Nephron progenitor cell (in vitro differentiated cells): ENCODE data around the gene MTFP1.
"Not testable (repeated sequence)": the region's sequence is repeated elsewhere in the genome, so short reads cannot be mapped to it uniquely, and the experiment has no call there.

Experiments used
- DNase-seq: peaks from one replicate; pipeline ENCODE4 v3.0.0; 2021
- H3K27ac Mint-ChIP-seq: 2 replicates; pipeline ENCODE4 v1.8.0; 2021; ENCODE audit warnings: mild to moderate bottlenecking, moderate library complexity, mixed read lengths
- H3K27me3 Mint-ChIP-seq: 2 replicates; pipeline ENCODE4 v1.8.0; 2021; ENCODE audit warnings: mild to moderate bottlenecking, low read depth, mixed read lengths; ENCODE audit not compliant: poor library complexity
- H3K36me3 Mint-ChIP-seq: 2 replicates; pipeline ENCODE4 v1.8.0; 2021; ENCODE audit warnings: low read depth, mixed read lengths
- H3K4me1 Mint-ChIP-seq: 2 replicates; pipeline ENCODE4 v1.8.0; 2021; ENCODE audit warnings: mixed read lengths
- H3K4me3 Mint-ChIP-seq: 2 replicates; pipeline ENCODE4 v1.8.0; 2021; ENCODE audit warnings: mild to moderate bottlenecking, moderate library complexity, mixed read lengths
- H3K9me3 Mint-ChIP-seq: 2 replicates; pipeline ENCODE4 v1.8.0; 2021; ENCODE audit warnings: mild to moderate bottlenecking, moderate library complexity, mixed read lengths
- TF ChIP-seq, protein P1 (sequence below): fragments of 200-600 bp; sonication (generic); IDR thresholded peaks from 2 replicates; pipeline ENCODE4 v1.5.0; 2021; ENCODE audit warnings: antibody characterized with exemption

MTFP1 gene

DNA sequence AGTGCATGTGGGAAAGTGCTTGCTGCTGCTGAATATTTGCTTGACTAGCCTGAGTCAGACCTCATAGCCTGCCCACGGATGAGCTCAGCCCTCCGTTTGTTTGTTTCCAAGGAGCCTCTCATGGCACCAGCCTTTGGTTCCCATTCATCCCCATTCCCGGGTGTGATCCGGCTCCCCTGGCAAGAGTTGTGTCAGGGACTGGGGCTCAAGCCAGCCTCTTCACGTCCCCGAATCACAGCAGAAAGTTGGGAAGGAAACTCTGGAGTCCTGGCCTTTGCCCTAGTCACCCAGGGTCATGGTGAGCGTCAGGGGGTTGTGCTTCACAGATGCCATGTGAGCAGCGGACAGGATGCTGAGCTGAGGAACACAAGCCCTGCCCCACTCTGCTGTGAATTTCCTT lies 32.4 kb downstream of the MTFP1 start:
- Mint-ChIP-seq H3K4me3 (no peak overlapping the region), H3K27me3 (peaks cover 40% of the 10 kb centered on the region), H3K27ac (no peak overlapping the region), H3K9me3 (no peaks in the 10 kb centered on the region), H3K36me3 (no peaks in the 10 kb centered on the region), H3K4me1 (no peaks in the 10 kb centered on the region)
- no peak for DNase-seq
- TF ChIP-seq, protein P1, sequence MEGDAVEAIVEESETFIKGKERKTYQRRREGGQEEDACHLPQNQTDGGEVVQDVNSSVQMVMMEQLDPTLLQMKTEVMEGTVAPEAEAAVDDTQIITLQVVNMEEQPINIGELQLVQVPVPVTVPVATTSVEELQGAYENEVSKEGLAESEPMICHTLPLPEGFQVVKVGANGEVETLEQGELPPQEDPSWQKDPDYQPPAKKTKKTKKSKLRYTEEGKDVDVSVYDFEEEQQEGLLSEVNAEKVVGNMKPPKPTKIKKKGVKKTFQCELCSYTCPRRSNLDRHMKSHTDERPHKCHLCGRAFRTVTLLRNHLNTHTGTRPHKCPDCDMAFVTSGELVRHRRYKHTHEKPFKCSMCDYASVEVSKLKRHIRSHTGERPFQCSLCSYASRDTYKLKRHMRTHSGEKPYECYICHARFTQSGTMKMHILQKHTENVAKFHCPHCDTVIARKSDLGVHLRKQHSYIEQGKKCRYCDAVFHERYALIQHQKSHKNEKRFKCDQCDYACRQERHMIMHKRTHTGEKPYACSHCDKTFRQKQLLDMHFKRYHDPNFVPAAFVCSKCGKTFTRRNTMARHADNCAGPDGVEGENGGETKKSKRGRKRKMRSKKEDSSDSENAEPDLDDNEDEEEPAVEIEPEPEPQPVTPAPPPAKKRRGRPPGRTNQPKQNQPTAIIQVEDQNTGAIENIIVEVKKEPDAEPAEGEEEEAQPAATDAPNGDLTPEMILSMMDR: no peak

DNA sequence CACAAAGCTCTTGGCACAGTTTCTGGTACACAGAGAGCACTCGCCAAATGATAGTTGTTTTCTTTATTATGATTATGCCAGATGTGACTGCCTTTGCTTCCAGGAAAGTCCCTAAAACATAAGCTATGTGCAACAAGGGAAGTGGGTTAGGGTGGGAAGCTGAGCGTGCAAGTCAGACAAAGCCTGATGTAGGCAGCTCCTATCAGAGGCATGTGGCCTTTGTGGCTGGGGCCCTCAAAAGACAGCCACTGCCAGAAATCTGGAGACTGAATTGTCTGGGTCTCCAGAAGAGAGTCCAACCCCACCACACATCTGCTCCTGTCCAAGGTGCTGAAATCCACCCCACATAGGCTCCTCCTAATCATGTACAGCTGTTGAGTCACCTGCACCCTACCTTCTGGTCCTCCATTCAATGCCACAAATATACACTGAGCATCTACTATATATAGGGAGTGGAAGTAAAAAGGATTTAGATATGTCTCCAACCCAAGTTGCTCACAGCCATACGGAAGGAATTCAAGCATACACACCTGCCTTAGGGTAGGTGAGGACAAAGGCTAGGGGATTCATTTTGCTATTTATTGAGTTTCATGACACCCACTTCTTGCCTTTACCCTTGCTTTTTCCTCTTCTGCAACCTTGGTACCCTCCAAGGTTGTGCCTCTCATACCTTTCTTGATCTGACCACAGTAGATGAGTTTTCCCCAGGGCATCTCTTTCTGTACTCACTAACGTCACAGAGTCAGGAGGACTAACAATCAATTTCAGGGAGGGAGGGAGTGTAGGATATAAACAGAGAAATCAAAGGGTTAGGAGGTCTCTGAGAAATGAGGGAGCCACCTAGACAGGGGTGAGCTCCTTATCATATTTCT lies 33.8 kb downstream of the MTFP1 start:
- peaks cover 40% of the 10 kb centered on the region for H3K27me3 Mint-ChIP-seq
- H3K9me3 Mint-ChIP-seq: no peaks in the 10 kb centered on the region
- H3K4me3 Mint-ChIP-seq: no peak overlapping the region
- H3K36me3 Mint-ChIP-seq: no peaks in the 10 kb centered on the region
- peak; percentile 69 for DNase-seq
- no peaks in the 10 kb centered on the region for H3K4me1 Mint-ChIP-seq
- no peak overlapping the region for H3K27ac Mint-ChIP-seq
- TF ChIP-seq, protein P1: no peak

DNA sequence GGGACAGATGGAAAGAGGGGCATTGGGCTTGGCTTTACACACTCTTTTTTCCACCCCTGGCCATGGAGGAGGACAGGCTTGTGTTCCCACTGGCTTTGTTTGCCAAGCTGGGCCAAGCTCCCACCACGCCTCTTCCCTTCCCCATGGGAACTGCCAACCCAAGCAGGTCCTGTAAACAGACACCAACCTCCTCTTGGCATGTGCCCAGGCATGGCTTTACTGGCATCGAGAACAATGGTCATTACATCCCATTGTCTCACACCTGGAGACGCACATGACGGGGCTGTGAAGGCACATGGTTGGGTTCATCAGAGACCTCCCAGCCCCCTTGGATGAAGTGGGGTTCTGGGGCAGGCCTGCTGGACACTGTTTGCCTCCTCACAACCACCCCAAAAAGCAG lies 34.6 kb downstream of the MTFP1 start:
- H3K4me1 Mint-ChIP-seq: no peaks in the 10 kb centered on the region
- no peak overlapping the region for H3K27ac Mint-ChIP-seq
- DNase-seq: no peak
- H3K36me3 Mint-ChIP-seq: no peaks in the 10 kb centered on the region
- TF ChIP-seq, protein P1: no peak
- H3K4me3 Mint-ChIP-seq: no peak overlapping the region
- peaks cover 43% of the 10 kb centered on the region for H3K27me3 Mint-ChIP-seq
- no peaks in the 10 kb centered on the region for H3K9me3 Mint-ChIP-seq

DNA sequence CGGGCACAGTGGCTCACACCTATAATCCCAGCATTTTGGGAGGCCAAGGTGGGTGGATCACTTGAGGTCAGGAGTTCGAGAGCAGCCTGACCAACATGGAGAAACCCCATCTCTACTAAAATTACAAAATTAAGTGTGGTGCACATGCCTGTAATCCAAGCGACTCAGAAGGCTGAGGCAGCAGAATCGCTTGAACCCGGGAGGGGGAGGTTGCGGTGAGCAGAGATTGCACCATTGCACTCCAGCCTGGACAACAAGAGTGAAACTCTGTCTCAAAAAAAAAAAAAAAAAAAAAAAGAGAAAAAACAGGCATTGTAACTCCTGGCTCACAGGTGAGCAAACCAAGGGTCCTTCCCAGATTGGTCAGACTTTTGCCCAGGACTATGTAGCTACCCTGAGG lies 35.0 kb downstream of the MTFP1 start:
- not testable (repeated sequence) for H3K4me1 Mint-ChIP-seq, DNase-seq, H3K4me3 Mint-ChIP-seq, H3K27ac Mint-ChIP-seq, H3K9me3 Mint-ChIP-seq, H3K36me3 Mint-ChIP-seq
- H3K27me3 Mint-ChIP-seq: peaks cover 43% of the 10 kb centered on the region

DNA sequence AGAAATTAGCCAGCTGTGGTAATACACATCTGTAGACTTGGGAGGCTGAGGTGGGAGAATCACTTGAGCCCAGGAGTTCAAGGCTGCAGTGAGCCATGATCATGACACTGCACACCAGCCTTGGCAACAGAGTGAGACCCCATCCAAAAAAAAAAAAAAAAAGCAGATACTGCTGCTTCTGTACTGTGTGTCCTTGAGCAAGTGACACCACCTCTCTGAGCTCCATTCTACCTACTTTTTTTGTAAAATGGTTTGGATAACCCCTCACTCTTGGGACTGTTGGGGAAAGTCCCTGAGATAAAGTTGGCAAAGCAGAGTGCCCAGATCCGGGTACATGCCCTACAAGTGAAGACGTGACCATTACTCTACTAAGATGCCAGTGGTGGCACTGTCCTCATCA lies 43.6 kb downstream of the MTFP1 start:
- TF ChIP-seq, protein P1: no peak
- no peak for DNase-seq
- H3K9me3 Mint-ChIP-seq: no peaks in the 10 kb centered on the region
- H3K27ac Mint-ChIP-seq: no peak overlapping the region
- H3K4me3 Mint-ChIP-seq: no peak overlapping the region
- H3K27me3 Mint-ChIP-seq: peaks cover 51% of the 10 kb centered on the region
- no peaks in the 10 kb centered on the region for H3K4me1 Mint-ChIP-seq
- H3K36me3 Mint-ChIP-seq: no peaks in the 10 kb centered on the region

DNA sequence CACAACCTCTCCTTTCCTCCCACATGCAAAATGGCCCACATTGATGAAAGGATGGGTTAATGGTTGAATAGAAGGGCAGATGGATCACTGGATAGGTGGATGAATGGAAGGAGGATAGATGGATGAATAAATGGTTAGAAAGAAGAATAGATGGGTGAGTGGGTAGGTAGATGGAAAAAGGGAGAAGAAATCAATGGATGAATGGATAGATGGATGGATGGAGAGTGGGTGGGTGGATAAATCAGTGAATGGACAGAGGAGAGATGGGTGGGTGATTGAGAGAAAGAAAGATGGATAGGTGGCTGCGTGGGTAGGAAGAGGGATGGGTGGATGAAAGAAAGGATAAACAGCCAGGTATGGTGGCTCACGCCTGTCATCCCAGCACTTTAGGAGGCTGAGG lies 45.1 kb downstream of the MTFP1 start:
- Mint-ChIP-seq H3K4me3 (no peak overlapping the region), H3K27me3 (peaks cover 47% of the 10 kb centered on the region), H3K4me1 (no peaks in the 10 kb centered on the region), H3K9me3 (no peaks in the 10 kb centered on the region), H3K27ac (no peak overlapping the region), H3K36me3 (no peaks in the 10 kb centered on the region)
- TF ChIP-seq, protein P1: no peak
- DNase-seq: no peak
